Neural cell (in vitro differentiated cells): ENCODE results near the gene PHKA2. TPM values are rescaled to one million over a fixed set of nuclear protein-coding genes. Genes with fewer than 3 reads are reported as not detected.

ENCODE experiments used
- H2AFZ ChIP-seq: fragments of 200-600, 300-800 bp; sonication (generic), shearing (Covaris generic); 2 replicates; pipeline ENCODE4 v1.6.0; 2014; ENCODE audit warnings: low read depth, mild to moderate bottlenecking, antibody characterized with exemption, low read length, moderate library complexity
- H3F3A ChIP-seq: fragments of 200-600 bp; shearing (Covaris generic); 2 replicates; pipeline ENCODE4 v1.6.1; 2016; ENCODE audit warnings: mild to moderate bottlenecking, moderate library complexity, mixed read lengths, antibody characterized with exemption, low read length; ENCODE audit not compliant: insufficient read depth, poor library complexity, severe bottlenecking
- H3K27ac ChIP-seq: fragments of 200-600, 300-800 bp; sonication (generic), shearing (Covaris generic); 2 replicates; pipeline ENCODE4 v1.5.1; 2014; ENCODE audit warnings: mild to moderate bottlenecking, low read length, moderate library complexity
- H3K27me3 ChIP-seq: fragments of 300-800, 200-600 bp; sonication (generic), shearing (Covaris generic); 2 replicates; pipeline ENCODE4 v1.6.0; 2014; ENCODE audit warnings: mild to moderate bottlenecking, low read depth, low read length, moderate library complexity; ENCODE audit not compliant: insufficient read depth
- H3K36me3 ChIP-seq: fragments of 300-800, 200-600 bp; sonication (generic), shearing (Covaris generic); 2 replicates; pipeline ENCODE4 v1.5.1; 2014; ENCODE audit warnings: mild to moderate bottlenecking, antibody characterized with exemption, low read length, moderate library complexity; ENCODE audit not compliant: insufficient read depth
- H3K4me2 ChIP-seq: fragments of 300-800, 200-600 bp; sonication (generic), shearing (Covaris generic); 2 replicates; pipeline ENCODE4 v1.6.0; 2014; ENCODE audit warnings: mild to moderate bottlenecking, low read length
- H3K4me3 ChIP-seq: fragments of 300-800, 200-600 bp; sonication (generic), shearing (Covaris generic); 2 replicates; pipeline ENCODE4 v1.5.1; 2014; ENCODE audit warnings: mild to moderate bottlenecking, low read length, moderate library complexity
- H3K79me2 ChIP-seq: fragments of 200-600 bp; shearing (Covaris generic); replicated peaks from 2 replicates; pipeline ENCODE4 v1.6.0; 2014; ENCODE audit warnings: mild to moderate bottlenecking, low read length, moderate library complexity; ENCODE audit not compliant: insufficient read depth
- H3K9ac ChIP-seq: fragments of 300-800, 200-600 bp; sonication (generic), shearing (Covaris generic); 2 replicates; pipeline ENCODE4 v1.6.1; 2016; ENCODE audit warnings: mild to moderate bottlenecking, low read length, mixed read lengths
- H3K9me2 ChIP-seq: fragments of 200-600 bp; shearing (Covaris generic); 2 replicates; pipeline ENCODE4 v1.6.1; 2016; ENCODE audit warnings: mild to moderate bottlenecking, low read length, mixed read lengths; ENCODE audit not compliant: insufficient read depth
- H3K9me3 ChIP-seq: fragments of 200-600, 300-800 bp; sonication (generic), shearing (Covaris generic); 2 replicates; pipeline ENCODE4 v1.6.1; 2016; ENCODE audit warnings: mild to moderate bottlenecking, mixed run types, low read length, moderate library complexity, mixed read lengths
- H4K20me1 ChIP-seq: fragments of 200-600 bp; shearing (Covaris generic); 2 replicates; pipeline ENCODE4 v1.6.1; 2016; ENCODE audit warnings: mild to moderate bottlenecking, mixed run types; ENCODE audit not compliant: insufficient read depth
- CTCF ChIP-seq: fragments of 450-650 bp; IDR thresholded peaks from 2 replicates; pipeline ENCODE4 v1.5.1; 2014; ENCODE audit warnings: antibody characterized with exemption, mild to moderate bottlenecking, moderate library complexity; ENCODE audit not compliant: poor library complexity, severe bottlenecking
- EP300 ChIP-seq: fragments of 450-650 bp; conservative IDR thresholded peaks from 2 replicates; pipeline ENCODE4 v1.6.1; 2014; ENCODE audit warnings: antibody characterized with exemption, mild to moderate bottlenecking, moderate library complexity; ENCODE audit not compliant: poor library complexity, severe bottlenecking
- EZH2 ChIP-seq: fragments of 200-600, 300-800 bp; shearing (Covaris generic), sonication (generic); IDR thresholded peaks from 2 replicates; pipeline ENCODE4 v1.6.1; 2014; ENCODE audit warnings: antibody characterized with exemption, low read length, borderline replicate concordance, mild to moderate bottlenecking; ENCODE audit not compliant: insufficient read depth, poor library complexity, severe bottlenecking
- MXI1 ChIP-seq: fragments of 450-650 bp; conservative IDR thresholded peaks from 2 replicates; pipeline ENCODE4 v1.6.1; 2014; ENCODE audit warnings: antibody characterized with exemption, mild to moderate bottlenecking; ENCODE audit not compliant: poor library complexity, severe bottlenecking
- POLR2AphosphoS5 ChIP-seq: IDR thresholded peaks from 2 replicates; pipeline ENCODE4 v1.6.1; 2012
- RAD21 ChIP-seq: fragments of 450-650 bp; conservative IDR thresholded peaks from 2 replicates; pipeline ENCODE4 v1.6.1; 2014; ENCODE audit warnings: antibody characterized with exemption, mild to moderate bottlenecking, moderate library complexity
- REST ChIP-seq: IDR thresholded peaks from 2 replicates; pipeline ENCODE4 v1.6.1; 2012; ENCODE audit warnings: borderline replicate concordance
- SMC3 ChIP-seq: fragments of 450-650 bp; conservative IDR thresholded peaks from 2 replicates; pipeline ENCODE4 v1.6.1; 2014; ENCODE audit warnings: antibody characterized with exemption, mild to moderate bottlenecking, moderate library complexity; ENCODE audit not compliant: poor library complexity
- TAF1 ChIP-seq: IDR thresholded peaks from 2 replicates; pipeline ENCODE4 v1.6.1; 2012; ENCODE audit warnings: low read depth
- polyA plus RNA-seq: library from polyadenylated mRNA; depleted of rRNA; stranded (reverse); fragments of >200 nt; gene quantifications from 2 replicates; pipeline ENCODE4 v1.2.3, GENCODE V29; 2014

Gene PHKA2
- polyA plus RNA-seq, 1 donor from 2014 or later, result 9.6 TPM

DNA sequence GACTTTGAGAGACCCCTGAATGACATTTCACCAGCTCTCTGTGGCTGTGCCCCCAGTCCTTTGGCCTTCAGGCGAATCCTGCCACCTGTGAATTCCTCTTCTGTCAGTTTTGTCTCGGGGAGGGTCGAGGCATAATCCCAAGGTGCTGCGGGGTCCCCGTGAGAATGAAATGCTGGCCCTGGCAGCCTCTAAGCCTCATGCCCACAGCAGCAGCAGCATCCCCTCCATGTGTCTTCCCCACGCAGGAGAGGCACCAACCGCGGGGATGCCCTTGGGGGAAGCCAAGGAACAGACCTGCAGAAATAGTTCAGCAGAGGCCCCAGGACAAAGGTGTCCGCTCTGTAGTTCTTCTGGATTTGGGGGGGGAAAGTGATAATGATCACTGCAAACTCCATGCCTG, 104.8 kb downstream of the PHKA2 start:
- Histone ChIP-seq H3K79me2 (no peaks in the 10 kb centered on the region), H2AFZ (no peak overlapping the region), H3K4me2 (no peak overlapping the region), H3F3A (no peaks in the 10 kb centered on the region), H3K9me3 (no peaks in the 10 kb centered on the region), H4K20me1 (no peaks in the 10 kb centered on the region), H3K27me3 (no peaks in the 10 kb centered on the region), H3K36me3 (no peaks in the 10 kb centered on the region), H3K9me2 (no peaks in the 10 kb centered on the region), H3K9ac (no peak overlapping the region), H3K27ac (no peak overlapping the region), H3K4me3 (no peak overlapping the region)
- TF ChIP-seq RAD21 (no peak), TAF1 (no peak), POLR2AphosphoS5 (no peak), EZH2 (no peak), MXI1 (no peak)

DNA sequence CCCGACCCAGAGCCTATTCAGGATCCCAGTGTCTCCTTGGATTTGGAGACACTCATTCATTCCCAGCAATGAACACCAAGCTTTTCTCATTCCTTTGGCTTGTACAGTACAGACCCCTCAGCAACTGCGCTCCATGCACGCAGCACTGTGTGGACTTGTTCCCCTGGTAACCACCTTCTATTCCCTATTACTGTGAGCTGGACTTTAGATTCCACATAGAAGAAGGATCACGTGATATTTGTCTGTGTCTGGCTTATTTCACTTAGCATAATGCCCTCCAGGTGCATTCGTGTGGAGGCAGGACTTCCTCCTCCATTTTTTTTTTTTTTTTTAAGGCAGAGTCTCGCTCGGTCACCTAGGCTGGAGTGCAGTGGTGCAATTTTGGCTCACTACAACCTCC, 106.4 kb downstream of the PHKA2 start:
- H3K4me3 ChIP-seq, result no peak overlapping the region
- H3K36me3 ChIP-seq, result no peaks in the 10 kb centered on the region
- H3F3A ChIP-seq, result no peaks in the 10 kb centered on the region
- no peaks in the 10 kb centered on the region for H3K9me2 ChIP-seq
- H3K27ac ChIP-seq, result no peak overlapping the region
- TF ChIP-seq EZH2 (no peak), SMC3 (no peak), MXI1 (no peak), CTCF (no peak), RAD21 (no peak), POLR2AphosphoS5 (no peak), TAF1 (no peak), REST (no peak), EP300 (no peak)
- H2AFZ ChIP-seq, result no peak overlapping the region
- no peaks in the 10 kb centered on the region for H3K9me3 ChIP-seq
- no peaks in the 10 kb centered on the region for H4K20me1 ChIP-seq
- no peak overlapping the region for H3K4me2 ChIP-seq
- H3K27me3 ChIP-seq, result no peaks in the 10 kb centered on the region
- H3K79me2 ChIP-seq, result no peaks in the 10 kb centered on the region
- H3K9ac ChIP-seq, result no peak overlapping the region
